ENCODE data around the gene NT5C3A. TPM values are rescaled to one million over a fixed set of nuclear protein-coding genes. Genes with fewer than 3 reads are reported as not detected.

NT5C3A gene
- total and polyA plus RNA-seq, 2 of the 13 experiments (the other 11 are each of a cell fraction or from before 2014, with no cell fraction given) = 16.9 to 34.0 TPM

- 0 out of 4 replicates have a peak, but pooled peaks of 1 of the 2 experiments have one; percentile 2 for TF ChIP-seq KLF16 (CRISPR knock-in tag; IDR thresholded peaks at IDR 0.05)
- TF ChIP-seq DMAP1 (CRISPR knock-in tag; IDR thresholded peaks at IDR 0.05) = peak; percentile 26; the same call in 1 of the 2 replicates
- peak; percentile 99 for TF ChIP-seq ASH2L (IDR thresholded peaks at IDR 0.05; ENCODE audit: insufficient read length, low read depth, low read length)
Observed at GRCh38 chr7:33043501-33044400, 18.8 kb downstream of the NT5C3A start (continued).

- peaks cover 81% of the 10 kb centered on the region for H3K4me1 ChIP-seq (ENCODE audit: insufficient read depth, low read length)
- H3K9ac ChIP-seq (ENCODE audit: insufficient read depth, low read depth, low read length) = no peak overlapping the region
- H2AFZ ChIP-seq (ENCODE audit: low read length) = no peak overlapping the region
- H3K79me2 ChIP-seq (ENCODE audit: insufficient read depth, low read length) = peaks cover 96% of the 10 kb centered on the region
- in situ Hi-C loops (cut with HindIII; ENCODE audit: extremely low pct_ligation_motif_present, low pct_unique_long_range_greater_than_20kb) (no loop called here), intact Hi-C loops (cut with micrococcal nuclease; ENCODE audit: unreplicated experiment) (loop anchor here (10.0 kb wide), 1 partner anchor 147 kb away; the partner anchor contains the start of gene KBTBD2)
- no peak for ATAC-seq
- H3K4me3 ChIP-seq (replicated peaks in 1 of 3; ENCODE audit: insufficient read depth in 1 of 3, low read depth in 2 of 3, low read length in 3 of 3) = no peak overlapping the region
- BruUV-seq (replicated peaks) = no TSS peak
- ChIA-PET CTCF (ENCODE audit: low intra/inter-chr PET ratio, low total read pairs) (no interaction called here), POLR2A (interaction anchor here (1.1 kb wide), 1 partner anchor 21 kb away, joined by 4 read pairs; the partner anchor contains the start of gene NT5C3A)
- H3K27me3 ChIP-seq (ENCODE audit: control insufficient read depth in 1 of 2, insufficient read depth in 2 of 2, low read length in 2 of 2) = no peaks in the 10 kb centered on the region
- no peaks in the 10 kb centered on the region for H4K20me1 ChIP-seq (ENCODE audit: insufficient read depth, low read length)
- H3K36me3 ChIP-seq (replicated peaks in 1 of 2; ENCODE audit: control insufficient read depth in 1 of 2, insufficient read depth in 2 of 2, low read length in 2 of 2) = no peaks in the 10 kb centered on the region
- no peak for DNase-seq (ENCODE audit: low spot score)
- 91% methylated on average over 8 of the region's 8 CpGs for WGBS (ENCODE audit: low lambda C conversion rate)
- H3K9me3 ChIP-seq (ENCODE audit: low read length) = no peaks in the 10 kb centered on the region
- TF ChIP-seq CEBPG (CRISPR knock-in tag; IDR thresholded peaks at IDR 0.05) (0 out of 2 replicates have a peak, but pooled peaks have one; percentile 18), ZNF674 (CRISPR knock-in tag; IDR thresholded peaks at IDR 0.05; ENCODE audit: low read depth) (no peak), ZNF331 (CRISPR knock-in tag; IDR thresholded peaks at IDR 0.05) (no peak), ZNF597 (CRISPR knock-in tag; IDR thresholded peaks at IDR 0.05) (no peak)
- FAIRE-seq = no peak
- H3K4me2 ChIP-seq (ENCODE audit: low read depth, low read length) = no peak overlapping the region
- no peak overlapping the region for H3K27ac ChIP-seq (ENCODE audit: extremely low read length, insufficient read depth, low read length)
Observed at GRCh38 chr7:33041631-33042428, 20.7 kb downstream of the NT5C3A start.

Data from HepG2 (cell line).